Neural progenitor cell (in vitro differentiated cells): ENCODE results near the gene ZIC5. TPM values are rescaled to one million over a fixed set of nuclear protein-coding genes. Genes with fewer than 3 reads are reported as not detected.

Experiments used
- DNase-seq: peaks from one replicate; pipeline ENCODE4 v3.0.0-alpha.2; 2016; ENCODE audit warnings: low spot score
- H2AFZ ChIP-seq: fragments of 200-600 bp; sonication (generic); replicated peaks from 2 replicates; pipeline ENCODE4 v1.6.1; 2016; ENCODE audit warnings: antibody characterized with exemption
- H3F3A ChIP-seq: fragments of 200-600 bp; sonication (generic); 2 replicates; pipeline ENCODE4 v1.6.1; 2016; ENCODE audit warnings: antibody characterized with exemption, low read depth
- H3K27ac ChIP-seq: fragments of 200-600 bp; sonication (generic); 2 replicates; pipeline ENCODE4 v1.5.1; 2016; ENCODE audit warnings: mild to moderate bottlenecking
- H3K27me3 ChIP-seq: fragments of 200-600 bp; sonication (generic); 2 replicates; pipeline ENCODE4 v1.6.1; 2016; ENCODE audit warnings: mild to moderate bottlenecking, moderate library complexity
- H3K36me3 ChIP-seq: fragments of 200-600 bp; sonication (generic); 2 replicates; pipeline ENCODE4 v1.5.1; 2016
- H3K4me1 ChIP-seq: fragments of 200-600 bp; sonication (generic); 2 replicates; pipeline ENCODE4 v1.6.1; 2016; ENCODE audit warnings: mixed run types
- H3K4me2 ChIP-seq: fragments of 200-600 bp; sonication (generic); 2 replicates; pipeline ENCODE4 v1.6.1; 2016
- H3K4me3 ChIP-seq: fragments of 200-600 bp; sonication (generic); 2 replicates; pipeline ENCODE4 v1.5.1; 2016
- H3K79me2 ChIP-seq: fragments of 200-600 bp; sonication (generic); 2 replicates; pipeline ENCODE4 v1.6.1; 2016; ENCODE audit warnings: low read depth
- H3K9ac ChIP-seq: fragments of 200-600 bp; sonication (generic); 2 replicates; pipeline ENCODE4 v1.6.1; 2016
- H3K9me3 ChIP-seq: fragments of 200-600 bp; sonication (generic); 2 replicates; pipeline ENCODE4 v1.5.1; 2016; ENCODE audit warnings: low read depth
- H4K20me1 ChIP-seq: fragments of 200-600 bp; sonication (generic); 2 replicates; pipeline ENCODE4 v1.6.1; 2016; ENCODE audit warnings: low read depth
- H3K27ac Mint-ChIP-seq: 3 replicates; pipeline ENCODE4 v1.8.0; 2021; ENCODE audit warnings: mixed read lengths
- H3K27me3 Mint-ChIP-seq: 2 replicates; pipeline ENCODE4 v1.8.0; 2022; ENCODE audit warnings: low read depth, mild to moderate bottlenecking, inconsistent platforms, moderate library complexity, mixed read lengths; ENCODE audit not compliant: insufficient read depth
- H3K36me3 Mint-ChIP-seq: 3 replicates; pipeline ENCODE4 v1.8.0; 2021; ENCODE audit warnings: mixed read lengths
- H3K4me1 Mint-ChIP-seq: 3 replicates; pipeline ENCODE4 v1.8.0; 2021; ENCODE audit warnings: mixed read lengths
- H3K4me3 Mint-ChIP-seq: 3 replicates; pipeline ENCODE4 v1.8.0; 2021; ENCODE audit warnings: mild to moderate bottlenecking, moderate library complexity, mixed read lengths
- H3K9me3 Mint-ChIP-seq: 3 replicates; pipeline ENCODE4 v1.8.0; 2020; ENCODE audit warnings: mixed read lengths
- EZH2 ChIP-seq: fragments of 200-600 bp; sonication (generic); IDR thresholded peaks from 2 replicates; pipeline ENCODE4 v1.6.1; 2017; ENCODE audit warnings: antibody characterized with exemption, mild to moderate bottlenecking, moderate library complexity
- EZH2phosphoT487 ChIP-seq: fragments of 200-600 bp; sonication (generic); IDR thresholded peaks from 2 replicates; pipeline ENCODE4 v1.6.1; 2017; ENCODE audit warnings: antibody characterized with exemption
- total RNA-seq: library from RNA; depleted of rRNA; stranded (reverse); fragments of >200 nt; gene quantifications from 2 replicates; pipeline ENCODE4 v1.2.3, GENCODE V29; 2015; ENCODE audit warnings: low replicate concordance
- TF ChIP-seq, protein P1 (sequence below): fragments of 200-600 bp; sonication (generic); IDR thresholded peaks from 2 replicates; pipeline ENCODE4 v1.5.1; 2017; ENCODE audit warnings: antibody characterized with exemption, mild to moderate bottlenecking

The ZIC5 gene
- total RNA-seq, 1 donor from 2014 or later = 35.7 TPM

DNA sequence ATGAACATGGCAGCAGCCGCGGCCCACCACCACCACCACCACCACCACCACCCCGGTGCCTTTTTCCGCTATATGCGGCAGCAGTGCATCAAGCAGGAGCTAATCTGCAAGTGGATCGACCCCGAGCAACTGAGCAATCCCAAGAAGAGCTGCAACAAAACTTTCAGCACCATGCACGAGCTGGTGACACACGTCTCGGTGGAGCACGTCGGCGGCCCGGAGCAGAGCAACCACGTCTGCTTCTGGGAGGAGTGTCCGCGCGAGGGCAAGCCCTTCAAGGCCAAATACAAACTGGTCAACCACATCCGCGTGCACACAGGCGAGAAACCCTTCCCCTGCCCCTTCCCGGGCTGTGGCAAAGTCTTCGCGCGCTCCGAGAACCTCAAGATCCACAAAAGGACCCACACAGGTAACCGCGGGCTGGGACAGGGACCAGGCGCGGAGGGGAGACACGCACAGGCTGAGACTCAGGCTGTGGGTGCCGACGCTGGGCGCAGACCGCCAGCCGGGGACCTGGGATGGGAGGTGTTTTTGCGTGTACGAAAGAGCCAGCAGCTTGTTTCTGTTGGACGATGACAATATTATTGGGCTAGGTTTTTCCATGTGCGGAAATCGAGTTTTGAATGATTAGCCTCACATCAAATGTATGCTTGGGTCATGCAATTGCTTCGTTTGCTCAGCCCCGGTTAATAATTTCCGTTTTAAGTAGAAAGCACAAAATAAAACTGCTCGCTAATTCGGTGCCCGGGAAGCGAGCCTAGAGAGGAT lies 11.3 kb upstream of the ZIC5 start:
- Mint-ChIP-seq H3K27me3 (peaks cover 34% of the 10 kb centered on the region), H3K4me1 (peaks cover 21% of the 10 kb centered on the region), H3K27ac (peak overlapping the region; percentile 100), H3K36me3 (peaks cover 47% of the 10 kb centered on the region), H3K9me3 (peaks cover 20% of the 10 kb centered on the region), H3K4me3 (peak overlapping the region; percentile 100)
- Histone ChIP-seq H3K79me2 (peaks cover 95% of the 10 kb centered on the region), H3K27ac (peak overlapping the region; percentile 99), H3K4me3 (peak overlapping the region; percentile 76), H3K36me3 (peaks cover 35% of the 10 kb centered on the region), H3K27me3 (peaks cover 16% of the 10 kb centered on the region), H3K9ac (peak overlapping the region; percentile 75), H3F3A (peaks cover 90% of the 10 kb centered on the region), H3K4me1 (peaks cover 21% of the 10 kb centered on the region), H3K9me3 (no peaks in the 10 kb centered on the region), H3K4me2 (peak overlapping the region; percentile 97), H2AFZ (no peak overlapping the region), H4K20me1 (peaks cover 82% of the 10 kb centered on the region)
- TF ChIP-seq, protein P1, sequence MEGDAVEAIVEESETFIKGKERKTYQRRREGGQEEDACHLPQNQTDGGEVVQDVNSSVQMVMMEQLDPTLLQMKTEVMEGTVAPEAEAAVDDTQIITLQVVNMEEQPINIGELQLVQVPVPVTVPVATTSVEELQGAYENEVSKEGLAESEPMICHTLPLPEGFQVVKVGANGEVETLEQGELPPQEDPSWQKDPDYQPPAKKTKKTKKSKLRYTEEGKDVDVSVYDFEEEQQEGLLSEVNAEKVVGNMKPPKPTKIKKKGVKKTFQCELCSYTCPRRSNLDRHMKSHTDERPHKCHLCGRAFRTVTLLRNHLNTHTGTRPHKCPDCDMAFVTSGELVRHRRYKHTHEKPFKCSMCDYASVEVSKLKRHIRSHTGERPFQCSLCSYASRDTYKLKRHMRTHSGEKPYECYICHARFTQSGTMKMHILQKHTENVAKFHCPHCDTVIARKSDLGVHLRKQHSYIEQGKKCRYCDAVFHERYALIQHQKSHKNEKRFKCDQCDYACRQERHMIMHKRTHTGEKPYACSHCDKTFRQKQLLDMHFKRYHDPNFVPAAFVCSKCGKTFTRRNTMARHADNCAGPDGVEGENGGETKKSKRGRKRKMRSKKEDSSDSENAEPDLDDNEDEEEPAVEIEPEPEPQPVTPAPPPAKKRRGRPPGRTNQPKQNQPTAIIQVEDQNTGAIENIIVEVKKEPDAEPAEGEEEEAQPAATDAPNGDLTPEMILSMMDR = no peak
- TF ChIP-seq EZH2phosphoT487 = no peak
- no peak for TF ChIP-seq EZH2
- peak; percentile 21 for DNase-seq

GRCh38 chr13:99982036-99982730 lies 10.6 kb upstream of the ZIC5 start:
- H3K36me3 ChIP-seq = peaks cover 35% of the 10 kb centered on the region
- Mint-ChIP-seq H3K9me3 (peaks cover 20% of the 10 kb centered on the region), H3K36me3 (peaks cover 43% of the 10 kb centered on the region), H3K4me1 (peaks cover 23% of the 10 kb centered on the region), H3K27me3 (peaks cover 34% of the 10 kb centered on the region), H3K4me3 (peak overlapping the region; percentile 100), H3K27ac (peak overlapping the region; percentile 100)
- H3K9me3 ChIP-seq = no peaks in the 10 kb centered on the region
- H3F3A ChIP-seq = peaks cover 87% of the 10 kb centered on the region
- peaks cover 17% of the 10 kb centered on the region for H3K27me3 ChIP-seq
- peak overlapping the region; percentile 76 for H3K4me3 ChIP-seq
- peaks cover 95% of the 10 kb centered on the region for H3K79me2 ChIP-seq
- DNase-seq = peak; percentile 77
- peak overlapping the region; percentile 99 for H3K27ac ChIP-seq
- H3K4me1 ChIP-seq = peaks cover 21% of the 10 kb centered on the region
- H4K20me1 ChIP-seq = peaks cover 82% of the 10 kb centered on the region
- TF ChIP-seq EZH2 (no peak), EZH2phosphoT487 (no peak)
- TF ChIP-seq, protein P1 = no peak
- no peak overlapping the region for H2AFZ ChIP-seq
- H3K4me2 ChIP-seq = peak overlapping the region; percentile 97
- H3K9ac ChIP-seq = peak overlapping the region; percentile 75

DNA sequence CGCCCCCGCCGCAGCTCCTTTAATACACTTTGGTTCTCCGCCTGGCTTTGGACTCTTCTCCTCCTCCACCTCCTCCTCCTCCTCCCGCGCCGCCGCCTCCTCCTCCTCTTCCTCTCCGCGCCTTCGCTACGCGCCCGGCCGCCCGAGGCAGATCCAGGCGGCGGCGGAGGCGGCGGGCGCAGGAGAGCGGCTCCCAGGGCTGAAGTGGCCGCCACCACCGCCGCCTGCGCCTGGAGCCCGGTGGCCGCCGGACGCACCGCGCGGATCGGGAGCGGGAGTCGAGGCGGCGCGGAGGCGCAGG lies 10.1 kb upstream of the ZIC5 start, which contains the start of gene ZIC2:
ZIC2 (plus strand) TSS at position 50 of the 301 bp plus-strand sequence. CDS start 281 bp downstream, outside the sequence.
- Mint-ChIP-seq H3K27ac (peak within 1 kb of the TSS; percentile 100), H3K4me1 (peaks cover 23% of the 10 kb centered on the region), H3K4me3 (peak within 1 kb of the TSS; percentile 100), H3K27me3 (peaks cover 34% of the 10 kb centered on the region), H3K36me3 (peaks cover 38% of the 10 kb centered on the region), H3K9me3 (peaks cover 20% of the 10 kb centered on the region)
- peak within 1 kb of the TSS; percentile 75 for H3K9ac ChIP-seq
- TF ChIP-seq EZH2phosphoT487 = no peak
- H4K20me1 ChIP-seq = peaks cover 82% of the 10 kb centered on the region
- peaks cover 87% of the 10 kb centered on the region for H3F3A ChIP-seq
- H3K27ac ChIP-seq = peak within 1 kb of the TSS; percentile 99
- DNase-seq = no peak
- no peaks in the 10 kb centered on the region for H3K9me3 ChIP-seq
- H2AFZ ChIP-seq = no peak within 1 kb of the TSS
- H3K4me1 ChIP-seq = peaks cover 22% of the 10 kb centered on the region
- H3K4me3 ChIP-seq = peak within 1 kb of the TSS; percentile 76
- H3K79me2 ChIP-seq = peaks cover 95% of the 10 kb centered on the region
- peaks cover 31% of the 10 kb centered on the region for H3K36me3 ChIP-seq
- H3K4me2 ChIP-seq = peak within 1 kb of the TSS; percentile 97
- peaks cover 22% of the 10 kb centered on the region for H3K27me3 ChIP-seq
